NCI-H446 (cell line): ENCODE data around the gene ERAL1.
"Not testable (repeated sequence)": the region's sequence is repeated elsewhere in the genome, so short reads cannot be mapped to it uniquely, and the experiment has no call there.

Experiments
- DNase-seq, 2 experiments: peaks; one replicate each; lab custom pipeline; 2025; lab: John Stamatoyannopoulos, UW

ERAL1 gene

GRCh38 chr17:28899212-28899815 is 44.5 kb downstream of the ERAL1 start:
- DNase-seq: no peak

GRCh38 chr17:28900986-28901726 is 46.3 kb downstream of the ERAL1 start:
- DNase-seq: no peak

- DNase-seq: peak in 1 of 2 experiments; percentile 65
Observed at GRCh38 chr17:28901866-28902818, 47.3 kb downstream of the ERAL1 start.

DNA sequence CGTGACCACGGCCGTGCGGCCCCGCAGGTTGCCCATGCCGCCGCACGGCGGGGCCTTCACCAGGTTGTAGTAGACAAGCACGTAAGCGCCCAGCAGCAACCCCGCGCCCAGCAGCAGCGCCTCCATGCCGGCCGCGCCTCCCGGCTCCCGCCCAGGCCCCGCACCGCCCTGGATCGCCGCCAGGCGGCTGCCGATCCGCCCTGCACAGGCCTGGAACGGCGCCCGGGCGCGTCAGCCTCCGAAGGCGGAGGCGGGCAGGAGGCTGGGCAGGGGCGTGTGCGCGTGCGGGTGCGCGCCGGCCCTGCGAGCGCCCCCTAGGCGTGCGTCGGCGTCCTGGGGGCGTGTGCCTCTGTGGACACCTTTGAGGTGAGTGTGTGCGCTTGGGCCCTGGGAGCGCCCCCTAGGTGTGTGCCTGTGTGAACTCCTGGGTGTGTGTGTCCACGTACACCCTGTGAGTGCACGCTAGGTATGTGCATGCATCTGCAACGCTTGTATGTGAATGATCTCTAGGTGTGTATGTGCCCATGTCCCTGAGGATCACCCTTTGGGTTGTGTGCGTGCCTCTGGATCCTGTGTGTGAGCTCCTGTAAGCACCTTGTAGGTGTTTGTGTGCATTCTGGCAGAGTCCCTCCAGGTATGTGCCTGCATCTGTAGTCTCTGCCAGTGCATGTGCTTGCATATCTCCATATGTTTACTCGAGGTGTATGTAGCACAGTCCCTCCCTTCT is 48.2 kb downstream of the ERAL1 start, which contains the start of gene DHRS13:
TSS of gene DHRS13 (minus strand) at position 261 of the 727 bp plus-strand sequence. CDS start at position 126, 135 bp downstream.
- peak; percentile 79 to 95 for DNase-seq

DNA sequence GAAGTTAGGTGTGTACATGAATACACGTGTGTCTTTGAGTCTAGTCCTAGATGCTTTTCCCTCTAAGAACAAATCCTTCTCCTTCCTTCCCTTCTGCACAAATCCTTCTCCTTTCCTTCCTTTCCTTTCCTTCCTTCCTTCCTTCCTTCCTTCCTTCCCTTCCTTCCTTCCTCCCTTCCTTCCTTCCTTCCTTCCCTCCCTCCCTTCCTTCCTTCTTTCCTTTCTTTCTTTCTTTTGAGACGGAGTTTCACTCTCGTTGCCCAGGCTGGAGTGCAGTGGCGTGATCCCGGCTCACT is 48.7 kb downstream of the ERAL1 start:
- DNase-seq: not testable (repeated sequence)

DNA sequence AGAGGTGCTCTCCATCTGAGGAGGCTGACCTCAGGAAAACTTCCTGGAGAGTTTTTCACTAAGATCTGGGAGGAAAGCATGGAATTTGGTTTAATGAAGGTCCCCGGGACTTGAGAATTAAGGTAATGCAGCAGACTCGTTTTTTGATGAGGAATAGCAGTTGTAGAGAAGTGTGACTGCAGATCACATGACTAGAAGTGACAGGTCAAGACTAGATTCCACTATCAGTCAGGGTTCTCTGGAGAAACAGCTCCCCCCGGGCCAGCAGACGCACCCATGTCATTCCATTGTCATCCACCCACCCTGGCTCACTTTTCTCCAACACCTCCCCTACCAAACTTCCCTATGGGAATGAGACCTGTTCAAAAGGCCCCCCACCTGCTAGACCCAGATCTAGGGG is 50.0 kb downstream of the ERAL1 start:
- DNase-seq: no peak

DNA sequence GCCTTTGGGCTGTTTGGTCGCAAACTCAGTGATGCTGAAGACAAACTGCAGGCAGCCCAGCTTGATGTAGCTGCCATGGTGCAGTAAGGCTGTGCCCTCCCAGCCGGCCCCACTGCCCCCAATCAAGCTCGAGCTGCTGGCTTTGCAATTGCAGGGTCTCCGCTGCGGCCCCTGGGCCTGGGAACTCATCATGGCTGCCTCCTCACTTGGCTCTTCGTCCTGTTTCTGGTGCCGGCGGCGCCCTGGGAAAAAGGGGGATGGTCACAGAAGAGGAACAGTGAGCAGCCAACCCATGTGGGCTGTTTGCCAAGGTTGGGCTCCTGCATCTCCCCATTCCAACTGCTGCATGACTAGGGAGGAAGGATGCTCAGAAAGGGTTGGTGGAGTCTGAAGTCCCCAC is 51.5 kb downstream of the ERAL1 start:
- DNase-seq: no peak

- no peak for DNase-seq
Observed at GRCh38 chr17:28906706-28907438, 52.1 kb downstream of the ERAL1 start.

DNA sequence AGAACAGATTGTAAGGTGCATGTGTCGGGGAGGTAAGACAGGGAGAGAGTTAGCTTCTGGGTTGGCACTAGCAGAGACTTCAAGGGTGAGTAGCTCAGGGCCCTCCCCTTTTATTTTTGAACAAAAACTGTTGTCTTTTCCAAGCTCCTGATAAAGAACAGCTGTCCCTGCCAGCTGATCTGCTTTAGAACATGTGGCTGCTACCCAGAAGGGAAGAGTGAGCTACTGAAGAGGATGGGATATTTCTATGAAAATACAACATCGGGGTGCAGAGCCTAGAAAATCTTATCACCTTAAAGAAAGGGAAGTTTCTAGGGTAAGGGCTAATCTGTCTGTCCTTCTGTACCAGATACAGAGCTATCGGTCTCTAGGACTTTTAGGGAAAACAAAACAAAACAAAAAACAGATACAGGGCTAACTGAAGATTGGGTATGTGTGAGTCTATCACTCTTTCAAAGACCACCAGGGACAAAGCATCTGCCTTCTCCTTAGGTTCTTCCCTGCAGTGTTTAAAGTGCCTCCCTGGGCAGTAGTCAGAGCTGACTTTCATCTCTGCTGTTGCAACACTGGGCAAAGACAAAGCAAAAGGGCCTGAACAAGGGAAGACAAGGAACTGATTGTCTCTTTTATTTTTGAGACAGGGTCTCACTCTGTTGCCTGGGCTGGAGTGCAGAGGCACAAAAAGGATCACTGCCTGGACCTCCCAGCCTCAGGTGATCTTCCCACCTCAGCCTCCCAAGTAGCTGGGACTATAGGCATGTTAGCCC is 53.1 kb downstream of the ERAL1 start:
- no peak for DNase-seq

DNA sequence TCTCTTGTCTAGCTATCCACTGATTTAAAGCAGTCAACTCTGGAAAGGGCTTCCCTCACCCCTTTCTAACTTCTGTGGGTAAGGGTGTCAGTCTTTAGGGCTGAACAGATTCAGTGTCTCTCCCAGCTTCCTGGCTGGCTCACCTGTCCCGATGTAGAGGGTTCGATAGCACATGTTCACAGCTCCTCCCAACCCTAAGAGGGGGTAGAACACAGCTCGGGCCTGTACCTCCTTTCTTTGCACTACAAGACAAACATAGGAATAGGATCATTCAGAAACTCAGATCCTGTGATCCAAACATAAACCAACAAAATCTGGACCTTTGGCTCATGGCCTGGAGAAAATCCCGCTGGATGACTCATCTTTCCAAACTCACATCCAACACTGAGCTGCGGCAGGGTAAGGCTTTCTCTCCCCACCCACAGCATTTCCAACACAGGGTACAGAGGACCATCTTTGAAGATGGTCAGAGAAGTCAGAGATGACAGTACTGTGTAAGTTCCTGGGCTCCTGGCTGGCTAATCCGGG is 53.9 kb downstream of the ERAL1 start:
- DNase-seq: peak in 1 of 2 experiments; percentile 7

DNA sequence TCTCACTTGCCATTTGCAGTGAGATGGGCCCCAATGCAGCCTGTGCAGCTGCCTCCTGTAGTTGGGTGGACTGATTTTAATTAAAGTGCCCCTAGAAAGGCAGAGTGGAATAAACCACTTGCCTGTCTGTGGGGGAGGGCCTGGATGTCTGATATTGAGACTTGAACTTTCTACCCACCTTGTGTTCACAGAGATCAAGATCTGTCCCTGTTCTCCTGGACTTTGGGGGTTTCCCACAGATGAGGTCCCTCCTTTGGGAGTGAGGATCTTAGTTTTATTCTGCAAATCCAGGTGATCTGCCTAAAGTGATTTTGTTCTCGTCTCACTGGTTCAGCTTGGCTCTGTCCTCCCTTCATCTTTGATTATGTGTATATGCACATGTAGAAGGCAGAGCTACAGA is 55.7 kb downstream of the ERAL1 start:
- no peak for DNase-seq
